HCT116 (cell line): ENCODE results near the gene FCRL6. TPM values are rescaled to one million over a fixed set of nuclear protein-coding genes. Genes with fewer than 3 reads are reported as not detected.

ENCODE experiments used
- ATAC-seq: fragments of 200-7000 bp; cut with Tn5 transposase; 2 replicates; pipeline ENCODE4 v1.9.1; 2020; ENCODE audit warnings: mild to moderate bottlenecking, moderate library complexity
- BruUV-seq: library from RNA; stranded (reverse); fragments of 400-500 nt; replicated peaks from 2 replicates; lab custom pipeline; 2021; lab: Mats Ljungman, UMichigan
- CTCF ChIA-PET: fragments of 300-600 bp; sonication (Branson Sonifier 250); formaldehyde crosslinking; loops from one replicate; lab custom pipeline; 2021; ENCODE audit warnings: antibody characterized with exemption; lab: Charles Lee
- POLR2A ChIA-PET: fragments of 300-600, 350-600 bp; sonication (Branson Sonifier 250); formaldehyde crosslinking; loops from one replicate; lab custom pipeline; 2021; ENCODE audit warnings: antibody characterized with exemption; lab: Charles Lee
- RAD21 ChIA-PET, 2 experiments: fragments of 300-600 bp; sonication (Branson Sonifier 250); formaldehyde crosslinking; loops; one replicate each; lab custom pipeline; 2023; ENCODE audit warnings: low total read pairs in 2 of 2; ENCODE audit not compliant: uncharacterized antibody in 2 of 2, unreplicated experiment in 2 of 2, low non-redundant PET in 1 of 2; lab: Charles Lee
- DNase-seq: peaks from one replicate; pipeline ENCODE4 v3.0.0-alpha.2; 2010; ENCODE audit warnings: low read depth, low spot score
- H2AFZ ChIP-seq: fragments of 200-600 bp; shearing (Covaris generic), sonication (generic); 2 replicates; pipeline ENCODE4 v1.6.1; 2017; ENCODE audit warnings: low read depth, mixed run types, mixed read lengths, antibody characterized with exemption, low read length; ENCODE audit not compliant: poor library complexity, severe bottlenecking
- H3K27ac ChIP-seq: 2 replicates; pipeline ENCODE4 v1.5.1; 2012; ENCODE audit warnings: low read depth, low read length
- H3K27me3 ChIP-seq: fragments of 200-600 bp; sonication (generic); 2 replicates; pipeline ENCODE4 v1.6.1; 2016; ENCODE audit warnings: mixed run types, low read length, mixed read lengths; ENCODE audit not compliant: insufficient read depth
- H3K36me3 ChIP-seq, 2 experiments: fragments of 200-500 bp in 1 of 2; fragments of 200-600 bp in 1 of 2; sonication (Bioruptor generic) in 1 of 2; sonication (generic) in 1 of 2; 2 replicates each; pipeline versions ENCODE4 v1.5.1 to v1.6.1; 2014 to 2016; ENCODE audit warnings: low read length in 2 of 2, inconsistent platforms in 1 of 2, mixed read lengths in 1 of 2, mixed run types in 1 of 2; ENCODE audit not compliant: insufficient read depth in 2 of 2, control insufficient read depth in 1 of 2
- H3K4me1 ChIP-seq, 2 experiments: fragments of 200-600 bp in 1 of 2; sonication (generic) in 1 of 2; 2 replicates each; pipeline versions ENCODE4 v1.5.1 to v1.6.1; 2012 to 2017; ENCODE audit warnings: low read length in 2 of 2, inconsistent platforms in 1 of 2, mild to moderate bottlenecking in 1 of 2, mixed read lengths in 1 of 2, mixed run types in 1 of 2, moderate library complexity in 1 of 2; ENCODE audit not compliant: insufficient read depth in 2 of 2, control insufficient read depth in 1 of 2
- H3K4me2 ChIP-seq: fragments of 200-600 bp; sonication (generic); 2 replicates; pipeline ENCODE4 v1.6.1; 2017; ENCODE audit warnings: mixed run types, low read length, mixed read lengths
- H3K4me3 ChIP-seq, 2 experiments: fragments of 200-600 bp in 1 of 2; sonication (generic) in 1 of 2; replicated peaks in 1 of 2; 2 replicates each; pipeline ENCODE4 v1.5.1; 2011 to 2016; ENCODE audit warnings: low read length in 2 of 2, control low read depth in 1 of 2, low read depth in 1 of 2, mild to moderate bottlenecking in 1 of 2, mixed read lengths in 1 of 2, mixed run types in 1 of 2
- H3K79me2 ChIP-seq: fragments of 200-600 bp; sonication (generic); 2 replicates; pipeline ENCODE4 v1.6.1; 2017; ENCODE audit warnings: mild to moderate bottlenecking, mixed run types, low read length, moderate library complexity, mixed read lengths; ENCODE audit not compliant: insufficient read depth
- H3K9ac ChIP-seq: fragments of 200-600 bp; sonication (generic); 2 replicates; pipeline ENCODE4 v1.6.1; 2016; ENCODE audit warnings: low read length, mixed read lengths
- H3K9me2 ChIP-seq: fragments of 200-600 bp; sonication (generic), shearing (Covaris generic); 2 replicates; pipeline ENCODE4 v1.6.1; 2017; ENCODE audit warnings: mixed run types, mild to moderate bottlenecking, moderate library complexity; ENCODE audit not compliant: insufficient read depth
- H3K9me3 ChIP-seq, 2 experiments: fragments of 200-500 bp in 1 of 2; fragments of 200-600 bp in 1 of 2; sonication (Bioruptor generic) in 1 of 2; sonication (generic) in 1 of 2; 2 replicates each; pipeline ENCODE4 v1.6.1; 2014 to 2017; ENCODE audit warnings: low read length in 2 of 2, mixed read lengths in 2 of 2, inconsistent platforms in 1 of 2, low read depth in 1 of 2, mild to moderate bottlenecking in 1 of 2, mixed run types in 1 of 2, moderate library complexity in 1 of 2; ENCODE audit not compliant: control insufficient read depth in 1 of 2, insufficient read depth in 1 of 2
- H4K20me1 ChIP-seq: fragments of 200-600 bp; sonication (generic), shearing (Covaris generic); 2 replicates; pipeline ENCODE4 v1.6.1; 2017; ENCODE audit warnings: mixed run types, mild to moderate bottlenecking, moderate library complexity; ENCODE audit not compliant: insufficient read depth
- CBX3 ChIP-seq: IDR thresholded peaks from 2 replicates; pipeline ENCODE4 v1.6.1; 2012; ENCODE audit warnings: low read depth
- CEBPB ChIP-seq: IDR thresholded peaks from 2 replicates; pipeline ENCODE4 v1.6.1; 2012; ENCODE audit warnings: low read depth
- EZH2 ChIP-seq: fragments of 200-600 bp; sonication (generic); IDR thresholded peaks from 2 replicates; pipeline ENCODE4 v1.6.1; 2017; ENCODE audit warnings: antibody characterized with exemption, mixed run types
- FOSL1 ChIP-seq: IDR thresholded peaks from 2 replicates; pipeline ENCODE4 v1.6.1; 2012; ENCODE audit warnings: low read depth
- SIN3A ChIP-seq: IDR thresholded peaks from 2 replicates; pipeline ENCODE4 v1.6.1; 2012; ENCODE audit warnings: low read depth
- SP1 ChIP-seq: IDR thresholded peaks from 2 replicates; pipeline ENCODE4 v1.6.1; 2012; ENCODE audit warnings: low read depth
- YY1 ChIP-seq: IDR thresholded peaks from 2 replicates; pipeline ENCODE4 v1.6.1; 2011; ENCODE audit warnings: low read length, low read depth, moderate library complexity, mild to moderate bottlenecking; ENCODE audit not compliant: insufficient replicate concordance; ENCODE audit errors: extremely low read depth
- ZFX ChIP-seq: fragments of 450-650 bp; IDR thresholded peaks from 2 replicates; pipeline ENCODE4 v1.6.1; 2017
- ZNF274 ChIP-seq: fragments of 200-500 bp; sonication (Bioruptor generic); IDR thresholded peaks from 2 replicates; pipeline ENCODE4 v1.6.1; 2014; ENCODE audit warnings: mild to moderate bottlenecking, low read depth, low read length, inconsistent platforms
- intact Hi-C: fragments of 100-400 bp; cut with micrococcal nuclease; formaldehyde crosslinking; loops from 2 replicates; pipeline ENCODE4 v1.10.0; 2022
- total RNA-seq: library from RNA; stranded (reverse); gene quantifications from one replicate; pipeline ENCODE4 v1.2.1, GENCODE V29; 2021; ENCODE audit not compliant: unreplicated experiment
- TF ChIP-seq, protein P1 (sequence below): IDR thresholded peaks from 2 replicates; pipeline ENCODE4 v1.6.1; 2012
- TF ChIP-seq, protein P2 (sequence below): IDR thresholded peaks from 2 replicates; pipeline ENCODE4 v1.6.1; 2012; ENCODE audit warnings: low read depth
- TF ChIP-seq, protein P3 (sequence below): IDR thresholded peaks from 2 replicates; pipeline ENCODE4 v1.6.1; 2012
- TF ChIP-seq, protein P4 (sequence below): IDR thresholded peaks from 2 replicates; pipeline ENCODE4 v1.6.1; 2011; ENCODE audit warnings: mild to moderate bottlenecking, low read length, moderate library complexity; ENCODE audit not compliant: insufficient replicate concordance; ENCODE audit errors: extremely low read depth
- TF ChIP-seq, protein P5 (sequence below), 3 experiments: fragments of 200-600 bp in 1 of 3; sonication (generic) in 1 of 3; IDR thresholded peaks in 2 of 3; conservative IDR thresholded peaks in 1 of 3; 2 replicates each; pipeline ENCODE4 v1.5.1; 2012 to 2017; ENCODE audit warnings: low read depth in 2 of 3, low read length in 2 of 3, antibody characterized with exemption in 1 of 3, borderline replicate concordance in 1 of 3, control low read depth in 1 of 3, mild to moderate bottlenecking in 1 of 3, mixed read lengths in 1 of 3, mixed run types in 1 of 3, moderate library complexity in 1 of 3; ENCODE audit not compliant: insufficient read depth in 1 of 3

FCRL6 gene
- total RNA-seq, 1 experiment from 2014 or later: not detected

DNA sequence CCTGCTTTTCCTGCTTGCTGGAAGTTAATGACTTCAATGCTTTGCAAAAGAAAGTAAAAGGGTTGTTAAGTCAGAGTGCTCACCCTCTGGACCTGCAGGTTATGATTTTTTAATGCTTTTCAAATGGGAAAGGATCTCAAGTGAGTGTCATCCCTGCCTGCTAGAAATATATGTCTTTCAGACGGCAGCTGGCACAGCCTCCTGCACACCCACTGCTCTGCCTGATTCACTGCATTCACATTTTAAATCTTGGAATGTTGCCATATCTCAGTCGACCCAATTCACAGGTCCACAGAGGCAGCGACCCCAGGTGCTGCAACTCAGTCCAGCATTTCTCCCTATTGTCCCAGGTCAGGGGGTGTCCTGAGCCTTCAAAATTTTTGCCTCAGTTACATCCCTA lies 10.7 kb upstream of the FCRL6 start:
- ATAC-seq: no peak
- no TSS peak for BruUV-seq
- ChIA-PET POLR2A (no interaction called here), RAD21 (no interaction called here), CTCF (no interaction called here)
- no peak overlapping the region for H3K4me2 ChIP-seq
- no peaks in the 10 kb centered on the region for H3K36me3 ChIP-seq
- no peak overlapping the region for H3K4me3 ChIP-seq
- no peak overlapping the region for H3K27ac ChIP-seq
- no peak overlapping the region for H2AFZ ChIP-seq
- H3K4me1 ChIP-seq: no peaks in the 10 kb centered on the region
- peaks cover 28% of the 10 kb centered on the region for H3K27me3 ChIP-seq
- H3K9me2 ChIP-seq: no peaks in the 10 kb centered on the region
- H4K20me1 ChIP-seq: no peaks in the 10 kb centered on the region
- DNase-seq: no peak
- no peak overlapping the region for H3K9ac ChIP-seq
- intact Hi-C loops: loop anchor here (10.0 kb wide), 1 partner anchor 367 kb away; no protein-coding TSS in a partner anchor
- no peaks in the 10 kb centered on the region for H3K9me3 ChIP-seq
- H3K79me2 ChIP-seq: no peaks in the 10 kb centered on the region
- no peak for TF ChIP-seq SIN3A
- TF ChIP-seq, protein P1, sequence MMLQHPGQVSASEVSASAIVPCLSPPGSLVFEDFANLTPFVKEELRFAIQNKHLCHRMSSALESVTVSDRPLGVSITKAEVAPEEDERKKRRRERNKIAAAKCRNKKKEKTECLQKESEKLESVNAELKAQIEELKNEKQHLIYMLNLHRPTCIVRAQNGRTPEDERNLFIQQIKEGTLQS: no peak
- TF ChIP-seq EZH2: no peak
- TF ChIP-seq, protein P2, sequence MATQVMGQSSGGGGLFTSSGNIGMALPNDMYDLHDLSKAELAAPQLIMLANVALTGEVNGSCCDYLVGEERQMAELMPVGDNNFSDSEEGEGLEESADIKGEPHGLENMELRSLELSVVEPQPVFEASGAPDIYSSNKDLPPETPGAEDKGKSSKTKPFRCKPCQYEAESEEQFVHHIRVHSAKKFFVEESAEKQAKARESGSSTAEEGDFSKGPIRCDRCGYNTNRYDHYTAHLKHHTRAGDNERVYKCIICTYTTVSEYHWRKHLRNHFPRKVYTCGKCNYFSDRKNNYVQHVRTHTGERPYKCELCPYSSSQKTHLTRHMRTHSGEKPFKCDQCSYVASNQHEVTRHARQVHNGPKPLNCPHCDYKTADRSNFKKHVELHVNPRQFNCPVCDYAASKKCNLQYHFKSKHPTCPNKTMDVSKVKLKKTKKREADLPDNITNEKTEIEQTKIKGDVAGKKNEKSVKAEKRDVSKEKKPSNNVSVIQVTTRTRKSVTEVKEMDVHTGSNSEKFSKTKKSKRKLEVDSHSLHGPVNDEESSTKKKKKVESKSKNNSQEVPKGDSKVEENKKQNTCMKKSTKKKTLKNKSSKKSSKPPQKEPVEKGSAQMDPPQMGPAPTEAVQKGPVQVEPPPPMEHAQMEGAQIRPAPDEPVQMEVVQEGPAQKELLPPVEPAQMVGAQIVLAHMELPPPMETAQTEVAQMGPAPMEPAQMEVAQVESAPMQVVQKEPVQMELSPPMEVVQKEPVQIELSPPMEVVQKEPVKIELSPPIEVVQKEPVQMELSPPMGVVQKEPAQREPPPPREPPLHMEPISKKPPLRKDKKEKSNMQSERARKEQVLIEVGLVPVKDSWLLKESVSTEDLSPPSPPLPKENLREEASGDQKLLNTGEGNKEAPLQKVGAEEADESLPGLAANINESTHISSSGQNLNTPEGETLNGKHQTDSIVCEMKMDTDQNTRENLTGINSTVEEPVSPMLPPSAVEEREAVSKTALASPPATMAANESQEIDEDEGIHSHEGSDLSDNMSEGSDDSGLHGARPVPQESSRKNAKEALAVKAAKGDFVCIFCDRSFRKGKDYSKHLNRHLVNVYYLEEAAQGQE: no peak
- no peak for TF ChIP-seq FOSL1
- TF ChIP-seq, protein P3, sequence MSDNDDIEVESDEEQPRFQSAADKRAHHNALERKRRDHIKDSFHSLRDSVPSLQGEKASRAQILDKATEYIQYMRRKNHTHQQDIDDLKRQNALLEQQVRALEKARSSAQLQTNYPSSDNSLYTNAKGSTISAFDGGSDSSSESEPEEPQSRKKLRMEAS: no peak
- TF ChIP-seq YY1: no peak
- no peak for TF ChIP-seq ZFX
- TF ChIP-seq, protein P4, sequence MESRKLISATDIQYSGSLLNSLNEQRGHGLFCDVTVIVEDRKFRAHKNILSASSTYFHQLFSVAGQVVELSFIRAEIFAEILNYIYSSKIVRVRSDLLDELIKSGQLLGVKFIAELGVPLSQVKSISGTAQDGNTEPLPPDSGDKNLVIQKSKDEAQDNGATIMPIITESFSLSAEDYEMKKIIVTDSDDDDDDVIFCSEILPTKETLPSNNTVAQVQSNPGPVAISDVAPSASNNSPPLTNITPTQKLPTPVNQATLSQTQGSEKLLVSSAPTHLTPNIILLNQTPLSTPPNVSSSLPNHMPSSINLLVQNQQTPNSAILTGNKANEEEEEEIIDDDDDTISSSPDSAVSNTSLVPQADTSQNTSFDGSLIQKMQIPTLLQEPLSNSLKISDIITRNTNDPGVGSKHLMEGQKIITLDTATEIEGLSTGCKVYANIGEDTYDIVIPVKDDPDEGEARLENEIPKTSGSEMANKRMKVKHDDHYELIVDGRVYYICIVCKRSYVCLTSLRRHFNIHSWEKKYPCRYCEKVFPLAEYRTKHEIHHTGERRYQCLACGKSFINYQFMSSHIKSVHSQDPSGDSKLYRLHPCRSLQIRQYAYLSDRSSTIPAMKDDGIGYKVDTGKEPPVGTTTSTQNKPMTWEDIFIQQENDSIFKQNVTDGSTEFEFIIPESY: no peak
- no peak for TF ChIP-seq CBX3
- no peak for TF ChIP-seq ZNF274
- TF ChIP-seq, protein P5, sequence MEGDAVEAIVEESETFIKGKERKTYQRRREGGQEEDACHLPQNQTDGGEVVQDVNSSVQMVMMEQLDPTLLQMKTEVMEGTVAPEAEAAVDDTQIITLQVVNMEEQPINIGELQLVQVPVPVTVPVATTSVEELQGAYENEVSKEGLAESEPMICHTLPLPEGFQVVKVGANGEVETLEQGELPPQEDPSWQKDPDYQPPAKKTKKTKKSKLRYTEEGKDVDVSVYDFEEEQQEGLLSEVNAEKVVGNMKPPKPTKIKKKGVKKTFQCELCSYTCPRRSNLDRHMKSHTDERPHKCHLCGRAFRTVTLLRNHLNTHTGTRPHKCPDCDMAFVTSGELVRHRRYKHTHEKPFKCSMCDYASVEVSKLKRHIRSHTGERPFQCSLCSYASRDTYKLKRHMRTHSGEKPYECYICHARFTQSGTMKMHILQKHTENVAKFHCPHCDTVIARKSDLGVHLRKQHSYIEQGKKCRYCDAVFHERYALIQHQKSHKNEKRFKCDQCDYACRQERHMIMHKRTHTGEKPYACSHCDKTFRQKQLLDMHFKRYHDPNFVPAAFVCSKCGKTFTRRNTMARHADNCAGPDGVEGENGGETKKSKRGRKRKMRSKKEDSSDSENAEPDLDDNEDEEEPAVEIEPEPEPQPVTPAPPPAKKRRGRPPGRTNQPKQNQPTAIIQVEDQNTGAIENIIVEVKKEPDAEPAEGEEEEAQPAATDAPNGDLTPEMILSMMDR (IDR thresholded peaks at IDR 0.05 in 2 of 3, conservative IDR thresholded peaks at IDR 0.05 in 1 of 3; ENCODE audit: borderline replicate concordance in 1 of 3, insufficient read depth in 1 of 3, low read depth in 2 of 3, low read length in 2 of 3): no peak
- no peak for TF ChIP-seq CEBPB
- TF ChIP-seq SP1: no peak
